LoVo (cell line): ENCODE data around the gene XPO5.

Experiments
- DNase-seq: peaks from one replicate; pipeline ENCODE4 v3.0.0-alpha.2; 2016; ENCODE audit warnings: low spot score

The XPO5 gene

GRCh38 chr6:43497689-43498088, 78.1 kb downstream of the XPO5 start:
- no peak for DNase-seq

DNA sequence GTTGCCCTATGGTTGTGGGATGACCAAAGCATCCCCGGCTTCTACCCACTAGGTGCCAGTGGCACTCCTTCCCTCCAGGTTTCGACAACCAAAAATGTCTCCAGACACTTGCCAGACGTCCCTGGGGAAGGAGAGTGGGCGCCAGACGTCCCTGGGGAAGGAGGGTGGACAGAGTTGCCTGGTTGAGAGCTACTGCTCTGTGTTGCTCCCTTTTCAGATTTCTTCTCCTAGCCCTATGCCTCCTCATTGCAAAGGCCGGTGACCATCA, 78.8 kb downstream of the XPO5 start:
- no peak for DNase-seq

DNA sequence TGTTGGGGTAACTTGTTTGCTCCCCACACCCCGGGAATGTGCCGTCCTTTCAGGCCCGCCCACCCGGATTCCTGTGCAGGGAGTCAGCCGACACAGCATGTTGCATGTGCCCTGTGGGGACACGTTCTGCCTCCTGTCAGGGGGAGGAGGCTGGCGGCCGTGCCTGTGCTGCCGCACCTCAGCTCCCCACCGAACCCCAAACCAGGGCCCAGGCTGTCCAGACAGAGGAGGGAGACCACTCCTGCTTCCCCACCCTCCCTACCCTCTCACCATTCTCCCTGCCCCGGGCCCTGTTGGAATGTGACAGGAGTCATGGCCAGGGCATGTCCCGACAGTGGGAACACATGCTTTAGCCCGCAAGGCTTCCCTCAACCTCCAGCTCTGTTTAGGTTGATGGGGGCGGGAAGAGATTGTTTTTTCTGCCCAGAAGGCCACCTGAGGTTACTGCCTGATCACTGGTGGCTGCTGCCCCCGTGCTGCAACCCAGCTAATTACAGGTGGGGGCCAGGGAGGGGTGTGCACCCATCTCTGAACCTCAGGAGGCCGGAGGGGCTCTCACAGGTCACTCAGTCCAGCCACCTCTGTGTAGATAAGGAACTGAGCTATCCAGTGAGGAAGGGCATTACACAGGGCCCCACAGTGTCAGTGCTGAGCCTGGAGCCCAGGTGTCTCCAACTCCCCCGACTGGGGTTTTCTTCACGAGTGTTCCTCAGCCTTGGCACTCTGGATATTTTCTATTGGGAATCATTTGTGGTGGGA, 79.3 kb downstream of the XPO5 start:
- DNase-seq = no peak

GRCh38 chr6:43495409-43495941, 80.4 kb downstream of the XPO5 start:
- DNase-seq = no peak

- no peak for DNase-seq
Observed at GRCh38 chr6:43494766-43495165, 81.1 kb downstream of the XPO5 start.

DNA sequence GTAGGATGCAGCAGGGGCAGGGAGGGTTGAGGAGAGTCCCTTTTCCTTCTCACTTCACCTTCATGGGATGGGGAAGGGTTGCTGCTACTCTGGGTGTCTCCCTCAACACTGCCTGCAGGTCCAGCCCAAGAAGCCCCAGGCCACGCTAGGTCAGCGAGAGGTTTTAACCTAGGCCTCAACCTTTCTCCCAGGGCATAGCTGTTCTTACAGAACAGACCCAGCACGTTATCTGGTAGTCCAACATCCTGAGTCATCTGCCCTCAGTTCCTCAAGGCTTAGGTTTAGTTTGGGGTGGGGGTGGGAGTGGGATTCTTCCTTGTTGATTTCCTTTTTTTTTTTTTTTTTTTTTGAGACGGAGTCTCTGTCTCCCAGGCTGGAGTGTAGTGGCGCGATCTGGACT, 81.5 kb downstream of the XPO5 start:
- DNase-seq = no peak

- no peak for DNase-seq
Observed at GRCh38 chr6:43493833-43494232, 82.0 kb downstream of the XPO5 start.

GRCh38 chr6:43493230-43493629, 82.6 kb downstream of the XPO5 start:
- DNase-seq = no peak

GRCh38 chr6:43492673-43493072, 83.2 kb downstream of the XPO5 start:
- no peak for DNase-seq

DNA sequence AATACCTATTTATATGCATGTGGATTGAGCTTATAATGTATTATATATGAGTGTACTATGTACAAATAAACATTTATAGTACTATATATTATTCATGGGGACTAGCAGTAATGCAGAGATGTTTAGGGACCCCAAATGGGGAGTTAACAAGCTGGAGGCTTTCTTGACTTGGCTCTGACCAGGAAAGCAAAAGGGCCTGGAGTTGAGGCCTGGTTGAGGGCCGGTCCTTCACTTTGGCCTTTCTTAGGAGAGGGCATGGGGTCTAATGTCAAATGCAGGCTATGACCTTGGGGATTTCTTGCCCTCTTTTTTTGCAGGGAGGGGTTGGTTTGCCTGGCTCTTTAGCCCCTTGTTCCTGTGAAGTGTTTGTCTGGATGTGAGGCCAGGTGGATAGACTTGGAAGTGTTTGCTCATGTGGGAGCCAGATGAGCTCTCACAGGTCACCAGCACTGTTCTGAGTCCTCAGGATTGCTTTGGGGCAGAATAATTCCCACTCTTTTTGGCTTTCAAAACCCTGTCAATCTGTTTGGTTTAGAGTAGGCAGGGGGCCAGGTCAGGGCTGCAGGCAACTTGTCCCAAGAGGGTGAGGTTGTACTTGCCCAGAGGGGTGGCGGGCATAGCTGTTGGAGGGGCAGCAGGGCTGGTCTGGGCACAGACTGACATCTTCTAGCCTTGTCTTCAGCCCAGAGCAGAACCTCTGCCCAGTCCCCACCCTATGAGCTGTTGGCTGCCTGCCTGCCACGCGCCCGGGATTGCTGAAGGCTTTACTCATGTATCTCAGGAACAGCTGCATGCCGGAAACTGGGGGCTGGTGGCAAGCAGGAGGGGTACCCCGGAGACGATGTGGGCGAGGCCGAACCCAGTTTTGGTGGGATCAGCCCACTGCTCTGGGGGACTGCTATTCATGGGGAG, 83.8 kb downstream of the XPO5 start:
- DNase-seq = no peak

DNA sequence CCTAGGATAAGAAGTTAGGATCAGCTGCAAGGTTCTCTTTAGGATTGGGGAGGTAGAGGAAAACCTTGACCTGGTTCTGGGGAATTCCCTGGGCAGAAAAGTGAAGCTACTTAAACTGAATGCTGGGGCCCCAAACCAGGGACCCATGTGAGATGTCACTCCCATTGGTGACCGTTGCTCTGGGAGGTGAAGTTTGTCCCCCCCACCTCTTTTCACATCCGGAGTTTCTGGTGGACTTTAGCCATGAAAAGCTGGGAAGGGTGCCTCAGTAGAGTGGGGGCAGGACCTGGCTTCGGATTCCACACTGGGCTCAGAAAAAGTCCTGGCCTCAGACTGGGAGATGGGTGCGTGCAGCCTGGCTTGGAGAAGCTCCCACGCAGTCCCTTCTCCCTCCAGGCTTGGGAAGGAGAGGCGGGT, 85.3 kb downstream of the XPO5 start:
- DNase-seq = no peak

GRCh38 chr6:43489277-43490072, 86.4 kb downstream of the XPO5 start:
- no peak for DNase-seq

- DNase-seq = no peak
Observed at GRCh38 chr6:43488667-43489276, 87.1 kb downstream of the XPO5 start.

GRCh38 chr6:43481591-43482236, 94.1 kb downstream of the XPO5 start:
- DNase-seq = peak; percentile 40

- peak; percentile 14 for DNase-seq
Observed at GRCh38 chr6:43481075-43481474, 94.8 kb downstream of the XPO5 start.

- no peak for DNase-seq
Observed at GRCh38 chr6:43478008-43478372, 97.8 kb downstream of the XPO5 start.

- peak; percentile 88 for DNase-seq
Observed at GRCh38 chr6:43477235-43478007, 98.4 kb downstream of the XPO5 start, which contains the start of gene TJAP1. TSS of gene TJAP1 (plus strand) at chr6:43477570. CDS start at chr6:43499002, 21,432 bp downstream.

DNA sequence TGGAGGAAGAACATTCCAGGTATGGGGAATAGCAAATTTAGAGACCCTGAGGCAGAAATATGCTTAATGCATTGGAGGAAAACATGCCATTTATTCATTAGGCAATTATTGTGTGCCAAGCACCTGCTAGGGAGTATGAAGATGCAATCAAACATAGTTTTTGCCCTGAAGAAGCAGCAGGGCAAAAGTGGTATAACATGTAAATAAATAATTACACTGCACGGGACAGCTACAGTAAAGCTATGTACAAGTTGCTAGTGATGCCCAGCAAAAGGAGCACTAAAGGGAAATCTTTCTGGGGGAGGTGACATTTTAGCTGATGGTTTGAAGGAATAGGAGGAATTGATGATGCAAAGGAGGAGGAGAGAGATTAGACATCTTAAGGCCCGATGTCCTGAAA, 99.1 kb downstream of the XPO5 start:
- no peak for DNase-seq

GRCh38 chr6:43475516-43475915, 100.3 kb downstream of the XPO5 start:
- no peak for DNase-seq

- no peak for DNase-seq
Observed at GRCh38 chr6:43472515-43472914, 103.3 kb downstream of the XPO5 start.
